Renal cortex interstitium (tissue), 11 donors: ENCODE results near the gene LY6G5C. TPM values are rescaled to one million over a fixed set of nuclear protein-coding genes. Genes with fewer than 3 reads are reported as not detected.
"Not testable (repeated sequence)": the region's sequence is repeated elsewhere in the genome, so short reads cannot be mapped to it uniquely, and the experiment has no call there.

Source experiments
- DNase-seq, 11 donors: peaks; one replicate each; pipeline ENCODE4 v3.0.0-alpha.2; 2013; ENCODE audit warnings: low read depth in 9 of 11, low spot score in 4 of 11; ENCODE audit errors: extremely low read depth in 1 of 11
- polyA plus RNA-seq, 3 donors: library from polyadenylated mRNA; unstranded; fragments of 120-200 nt; gene quantifications; one replicate each; pipeline ENCODE4 v1.2.1, GENCODE V29; 2013; ENCODE audit not compliant: insufficient read length in 3 of 3

LY6G5C gene
- polyA plus RNA-seq, 3 donors: 2.4 to 3.5 (median 3.4) TPM

DNA sequence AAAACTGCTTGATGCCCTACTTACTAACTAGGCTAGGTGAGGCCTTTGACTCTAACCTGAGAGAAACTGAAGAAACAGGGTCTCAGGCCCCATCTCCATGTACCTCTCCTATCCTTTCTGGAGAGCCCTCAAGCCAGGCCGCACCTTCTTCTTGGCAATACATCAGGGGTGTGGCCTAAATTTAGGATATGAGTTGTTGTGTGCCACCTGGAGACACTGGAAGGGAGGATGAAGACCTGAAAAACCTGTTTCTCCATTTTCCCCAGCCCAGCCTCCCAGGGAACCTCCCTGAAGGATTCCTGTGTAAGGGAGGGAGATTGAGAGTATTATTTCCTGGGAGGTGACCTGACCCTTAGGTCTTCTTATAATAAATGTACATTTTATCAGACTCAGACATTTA lies 37.4 kb upstream of the LY6G5C start:
- DNase-seq: no peak

DNA sequence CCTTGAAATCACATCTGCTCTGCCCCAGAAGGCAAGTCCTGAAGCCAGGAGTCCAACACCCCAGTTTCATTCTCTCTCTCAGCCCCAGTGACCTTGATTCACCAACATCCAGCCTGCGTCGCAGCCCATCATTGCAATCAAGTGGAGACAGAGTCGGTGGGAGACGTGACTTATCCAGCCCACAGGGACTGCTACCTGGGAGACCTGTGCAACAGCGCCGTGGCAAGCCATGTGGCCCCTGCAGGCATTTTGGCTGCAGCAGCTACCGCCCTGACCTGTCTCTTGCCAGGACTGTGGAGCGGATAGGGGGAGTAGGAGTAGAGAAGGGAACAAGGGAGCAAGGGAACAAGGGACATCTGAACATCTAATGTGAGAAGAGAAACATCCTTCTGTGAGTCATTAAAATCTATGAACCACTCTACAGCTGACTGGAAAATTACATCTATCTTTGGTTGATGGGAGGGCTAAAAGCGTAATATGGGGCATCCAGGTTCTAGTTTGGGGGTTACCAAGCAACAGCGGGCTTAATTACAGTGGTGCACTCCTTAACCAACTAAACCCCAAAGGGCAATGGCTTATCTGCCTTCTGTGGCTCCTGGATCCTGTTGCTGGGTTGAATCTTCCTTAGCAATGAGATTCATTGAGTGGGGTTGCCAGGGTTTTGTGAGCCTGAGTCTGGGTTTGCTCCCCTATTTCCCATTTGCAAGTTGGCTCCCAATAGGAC lies 36.8 kb upstream of the LY6G5C start:
- no peak for DNase-seq

DNA sequence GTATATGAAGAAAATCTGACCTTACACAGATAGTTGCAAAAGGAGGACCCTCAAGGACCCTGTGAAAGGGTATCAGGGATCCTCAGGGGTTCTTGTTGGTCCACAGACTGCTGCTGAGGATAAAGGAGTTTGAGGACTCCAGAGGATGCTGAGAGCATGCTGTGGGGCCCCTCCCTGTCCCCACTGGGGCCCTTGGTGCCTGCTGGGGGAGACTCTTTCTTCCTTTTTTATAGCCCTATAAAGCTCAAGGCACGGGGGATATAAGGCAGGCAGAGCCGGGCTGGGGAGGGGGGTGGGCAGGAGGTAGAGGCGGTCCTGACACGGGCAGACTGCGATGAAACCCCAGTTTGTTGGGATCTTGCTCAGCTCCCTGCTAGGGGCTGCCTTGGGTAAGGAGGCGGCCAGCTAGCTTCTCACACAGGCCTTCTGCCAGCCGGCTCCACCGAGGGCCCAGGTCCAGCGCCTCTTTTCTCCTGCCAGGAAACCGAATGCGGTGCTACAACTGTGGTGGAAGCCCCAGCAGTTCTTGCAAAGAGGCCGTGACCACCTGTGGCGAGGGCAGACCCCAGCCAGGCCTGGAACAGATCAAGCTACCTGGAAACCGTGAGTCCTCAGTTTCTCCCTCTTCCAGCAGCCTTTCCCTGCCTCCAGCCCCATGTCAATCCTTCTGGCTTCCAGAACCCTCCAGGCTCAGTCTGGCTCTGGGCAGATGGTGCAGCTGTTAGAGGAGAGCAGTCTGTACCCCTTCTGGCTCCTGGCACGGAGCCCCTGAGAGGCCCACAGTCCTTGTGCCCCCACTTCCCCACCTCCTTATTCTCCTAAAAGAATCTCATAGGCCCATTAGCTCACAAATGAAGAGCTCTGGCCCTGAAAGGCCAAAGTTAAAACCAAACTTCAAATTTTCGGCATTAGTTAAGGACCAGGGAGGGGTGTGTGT lies 34.4 kb upstream of the LY6G5C start, which contains the start of gene LY6G6D:
LY6G6D (plus strand) TSS at position 327 of the 937 bp plus-strand sequence; CDS start at position 335, 8 bp downstream.
- DNase-seq: no peak

DNA sequence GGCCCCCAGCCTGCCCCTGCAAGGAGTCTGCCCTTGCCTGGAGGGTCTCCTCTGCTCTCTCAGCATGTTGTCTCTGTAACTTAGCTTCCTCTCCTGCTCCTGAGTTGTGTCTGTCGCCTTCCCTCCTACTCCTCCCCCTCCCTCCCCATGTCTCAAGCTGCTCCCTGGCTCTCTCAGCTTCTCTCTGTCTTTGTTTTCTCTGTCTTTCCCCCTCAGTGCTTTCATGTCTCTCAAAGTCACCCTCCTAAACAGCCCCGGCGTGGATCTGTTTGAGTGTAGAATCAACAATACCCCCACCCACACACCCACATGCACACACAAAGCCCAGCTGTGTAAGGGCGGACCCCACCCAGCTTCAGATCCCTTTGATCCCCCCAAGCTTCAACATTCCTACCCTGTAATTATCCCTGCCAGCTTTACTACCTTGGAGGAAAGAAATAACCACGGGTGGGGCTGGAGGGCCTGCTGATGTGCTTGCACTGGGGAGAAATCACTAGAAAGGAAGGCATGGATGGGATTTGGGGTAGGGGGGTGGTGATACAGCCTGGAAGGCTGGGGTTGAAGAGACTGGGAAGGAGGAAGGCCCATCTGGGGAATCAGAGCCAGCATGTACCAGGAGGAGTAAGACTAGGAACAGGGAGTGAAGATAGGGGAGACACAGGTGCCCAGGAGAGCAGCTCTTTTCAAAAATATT lies 33.3 kb upstream of the LY6G5C start:
- DNase-seq: no peak

DNA sequence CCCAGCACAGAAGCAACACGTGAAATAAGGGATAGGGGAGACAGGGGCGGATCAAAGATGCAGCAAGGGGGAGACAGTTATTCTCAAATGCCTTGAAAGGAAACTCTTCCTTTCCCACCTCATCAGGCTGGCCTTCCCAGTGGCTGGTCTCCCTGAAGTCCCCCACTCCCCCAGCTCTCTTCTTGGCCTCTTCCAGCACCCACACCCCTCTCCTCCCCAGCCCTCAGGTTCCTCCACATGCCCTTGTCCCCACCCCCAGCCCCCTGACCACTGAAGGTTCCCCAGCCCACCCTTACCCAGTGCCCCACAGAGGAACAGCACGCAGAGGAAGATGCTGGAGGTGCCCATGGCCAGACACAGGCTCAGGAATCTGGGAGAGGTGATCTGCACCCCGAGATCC lies 32.6 kb upstream of the LY6G5C start:
- DNase-seq: no peak

DNA sequence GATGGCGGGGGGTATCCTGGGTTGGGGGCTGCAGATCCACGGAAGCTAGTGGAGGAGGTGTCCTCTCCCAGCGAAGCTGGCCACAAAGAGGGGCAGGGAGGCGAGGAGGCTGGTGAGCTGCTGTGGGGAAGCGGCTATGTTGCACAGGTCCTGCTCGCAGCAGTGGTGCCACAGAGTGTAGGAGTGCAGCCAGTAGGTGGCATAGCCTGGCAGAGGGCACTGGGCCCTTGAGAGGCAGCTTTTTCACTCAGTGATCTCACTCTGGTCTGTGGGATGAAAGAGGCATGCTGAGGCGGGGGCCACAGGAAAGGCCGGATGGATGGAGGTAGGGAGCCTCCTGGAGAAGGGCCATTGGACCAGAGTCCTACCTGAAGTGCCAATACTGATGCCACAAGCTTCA lies 31.4 kb upstream of the LY6G5C start:
- DNase-seq: no peak

DNA sequence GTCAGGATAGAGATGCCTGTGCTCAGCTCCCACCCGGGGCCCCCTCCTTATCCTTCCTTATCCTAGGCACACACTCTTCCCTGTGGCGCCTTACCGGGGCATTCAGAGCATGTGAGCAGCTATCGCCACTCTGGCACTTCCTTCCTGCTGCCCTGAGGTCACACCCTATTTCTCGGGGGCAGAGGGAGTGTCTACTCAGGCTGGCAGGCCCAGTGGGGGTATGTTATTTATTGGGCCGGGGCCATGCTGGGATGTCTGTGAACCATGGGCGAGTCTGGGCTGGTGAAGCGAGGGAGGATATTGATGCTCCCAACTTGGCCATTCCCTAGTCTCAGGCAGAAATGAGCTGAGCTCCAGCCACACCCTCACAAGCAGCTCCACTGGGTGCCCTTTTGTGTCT lies 30.4 kb upstream of the LY6G5C start:
- DNase-seq: no peak

DNA sequence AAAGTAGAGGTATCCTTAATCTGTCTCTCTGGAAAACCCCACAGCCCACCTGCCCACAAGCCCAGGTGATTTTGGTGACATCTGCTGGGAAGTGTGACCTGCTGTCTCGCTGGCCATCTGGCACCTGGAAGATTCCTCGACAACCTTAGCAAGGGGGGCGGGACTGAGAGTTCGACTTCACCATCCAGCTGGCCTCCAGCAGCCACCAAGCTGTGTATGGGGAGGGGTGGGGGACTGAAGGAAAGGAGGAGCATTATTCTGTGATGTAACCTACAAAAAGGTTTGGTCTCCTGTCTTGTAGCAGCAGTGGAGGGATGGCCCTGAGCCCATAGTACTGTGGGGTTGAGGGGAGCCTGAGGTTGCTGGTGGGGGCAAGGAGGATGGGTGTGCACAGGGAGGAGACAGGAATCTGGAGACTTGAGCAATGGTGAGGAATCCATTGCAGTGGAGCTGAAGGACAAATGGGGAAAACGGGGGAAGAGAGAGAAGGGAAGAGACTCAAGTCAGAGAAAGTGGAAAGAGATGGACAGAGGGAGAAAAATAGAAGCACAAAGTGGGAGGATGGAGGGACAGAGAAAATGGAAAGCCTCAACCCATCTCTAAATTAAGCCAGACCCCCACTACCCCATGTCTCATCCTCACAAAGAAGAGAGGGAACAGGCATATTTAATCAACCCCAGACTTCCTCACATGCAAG lies 29.8 kb upstream of the LY6G5C start:
- no peak for DNase-seq

DNA sequence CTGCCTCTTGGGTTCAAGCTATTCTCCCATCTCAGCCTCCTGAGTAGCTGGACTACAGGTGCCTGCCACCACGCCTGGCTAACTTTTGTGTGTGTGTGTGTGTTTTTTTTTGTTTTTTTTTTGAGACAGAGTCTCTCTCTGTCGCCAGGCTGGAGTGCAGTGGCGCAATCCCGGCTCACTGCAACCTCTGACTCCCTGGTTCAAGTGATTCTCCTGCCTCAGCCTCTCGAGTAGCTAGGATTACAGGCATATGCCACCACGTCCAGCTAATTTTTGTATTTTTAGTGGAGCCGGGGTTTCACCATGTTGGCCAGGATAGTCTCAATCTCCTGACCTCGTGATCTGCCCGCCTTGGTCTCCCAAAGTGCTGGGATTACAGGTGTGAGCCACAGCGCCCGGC lies 28.3 kb upstream of the LY6G5C start:
- not testable (repeated sequence) for DNase-seq

DNA sequence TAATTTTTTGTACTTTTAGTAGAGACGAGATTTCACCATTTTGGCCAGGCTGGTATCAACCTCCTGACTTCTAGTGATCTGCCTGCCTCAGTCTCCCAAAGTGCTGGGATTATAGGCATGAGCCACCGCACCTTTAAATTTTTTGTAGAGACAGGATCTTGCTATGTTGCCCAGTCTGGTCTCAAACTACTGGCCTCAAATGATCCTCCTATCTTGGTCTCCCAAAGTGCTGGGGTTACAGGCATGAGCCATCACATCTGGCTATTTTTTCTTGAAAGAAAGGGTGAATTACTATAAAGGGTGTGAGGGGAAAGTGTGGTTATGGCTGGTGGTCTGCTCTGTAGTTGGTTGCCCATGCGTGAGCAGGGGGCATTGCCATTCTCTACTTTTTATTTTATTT lies 27.4 kb upstream of the LY6G5C start:
- DNase-seq: no peak

DNA sequence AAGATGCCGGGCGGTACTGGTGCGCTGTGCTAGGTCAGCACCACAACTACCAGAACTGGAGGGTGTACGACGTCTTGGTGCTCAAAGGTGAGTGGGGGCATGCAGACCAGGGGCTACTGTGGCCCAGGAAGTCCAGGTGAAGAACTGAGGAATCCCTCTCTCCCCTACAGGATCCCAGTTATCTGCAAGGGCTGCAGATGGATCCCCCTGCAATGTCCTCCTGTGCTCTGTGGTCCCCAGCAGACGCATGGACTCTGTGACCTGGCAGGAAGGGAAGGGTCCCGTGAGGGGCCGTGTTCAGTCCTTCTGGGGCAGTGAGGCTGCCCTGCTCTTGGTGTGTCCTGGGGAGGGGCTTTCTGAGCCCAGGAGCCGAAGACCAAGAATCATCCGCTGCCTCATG lies 26.8 kb upstream of the LY6G5C start:
- no peak for DNase-seq

DNA sequence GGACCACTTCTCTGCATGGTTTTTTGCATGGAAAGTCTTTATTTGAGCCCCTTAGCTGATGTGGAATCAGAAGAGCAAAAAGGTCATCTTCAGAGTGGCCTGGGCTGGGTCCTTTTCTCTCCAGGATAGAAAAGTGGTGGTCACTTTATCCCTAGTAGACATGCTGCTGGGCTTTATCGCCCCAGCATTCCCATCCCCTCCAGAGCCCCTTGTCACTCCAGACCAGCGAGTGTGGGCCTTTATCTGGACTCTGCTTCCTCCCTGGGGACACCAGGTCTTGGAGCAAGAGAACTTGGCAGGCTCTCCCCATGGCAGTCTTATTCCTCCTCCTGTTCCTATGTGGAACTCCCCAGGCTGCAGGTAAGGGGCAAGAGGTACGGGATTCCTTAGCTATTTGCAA lies 25.7 kb upstream of the LY6G5C start, which contains the start of gene LY6G6F:
LY6G6F (plus strand) TSS at position 268 of the 400 bp plus-strand sequence; CDS start at position 309, 41 bp downstream.
- DNase-seq: no peak

DNA sequence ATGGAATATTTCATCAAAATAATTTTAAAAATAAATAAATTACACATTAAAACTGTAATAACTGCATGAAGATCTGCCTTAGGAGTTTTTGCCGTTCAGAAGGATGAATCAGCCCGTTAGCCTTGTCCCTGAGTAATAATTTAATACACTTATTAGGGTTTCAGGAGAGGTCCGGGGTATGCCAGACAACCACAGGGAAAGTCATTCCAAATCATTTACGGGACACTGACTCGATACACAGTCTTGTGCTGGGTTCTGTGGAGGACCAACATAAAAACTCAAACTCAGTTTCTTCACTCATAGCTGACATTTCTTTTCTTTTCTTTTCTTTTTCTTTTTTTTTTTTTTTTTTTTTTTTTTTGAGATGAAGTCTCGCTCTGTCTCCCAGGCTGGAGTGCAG lies 25.1 kb upstream of the LY6G5C start:
- no peak for DNase-seq

DNA sequence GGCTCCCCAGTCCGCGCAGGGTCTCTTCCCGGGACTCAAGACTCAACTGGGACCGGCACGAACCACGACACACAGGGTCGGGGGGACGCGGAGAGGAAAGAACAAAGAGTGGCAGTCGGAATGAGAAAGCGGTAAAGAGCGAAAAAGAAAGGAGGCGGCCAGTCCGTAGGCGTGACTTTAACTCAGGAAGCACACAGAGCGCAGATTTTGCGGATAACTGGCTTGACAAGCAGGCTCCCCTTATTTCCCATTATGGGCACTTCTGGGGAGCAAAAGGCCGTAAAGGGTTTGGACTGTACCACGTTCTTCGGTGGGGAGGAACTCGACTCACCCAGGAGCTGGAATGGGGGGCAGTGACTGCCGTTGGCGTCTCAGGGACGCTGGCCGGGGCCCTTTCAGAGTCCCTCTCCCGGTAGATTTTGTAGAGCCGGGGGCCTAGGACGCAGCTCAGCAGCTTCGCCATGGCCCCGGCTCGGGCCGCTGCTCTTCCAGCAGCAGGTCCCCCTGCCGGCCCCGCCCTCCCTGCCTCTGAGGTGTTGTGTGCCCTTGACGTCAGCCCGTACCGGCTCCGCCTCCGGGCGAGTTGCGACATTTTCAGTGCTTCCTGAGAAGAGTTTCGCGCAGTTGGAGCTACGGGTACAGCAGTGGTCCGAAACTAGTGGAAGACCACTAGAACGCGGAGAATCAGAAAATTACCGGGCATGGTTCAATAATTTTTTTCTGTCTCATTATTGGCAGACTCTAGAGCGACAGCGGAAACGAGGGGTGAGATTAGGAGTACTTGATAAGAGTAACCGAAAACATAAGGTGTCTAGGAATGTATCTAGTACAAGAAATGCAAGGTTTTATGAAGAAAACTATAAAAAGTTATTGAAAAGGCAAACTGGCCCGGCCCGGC lies 22.2 kb upstream of the LY6G5C start, which contains the start of gene ABHD16A:
ABHD16A (minus strand) TSS at position 506 of the 898 bp plus-strand sequence; CDS start at position 463, 43 bp downstream.
- peak; percentile 97 to 99 (median 98) for DNase-seq

DNA sequence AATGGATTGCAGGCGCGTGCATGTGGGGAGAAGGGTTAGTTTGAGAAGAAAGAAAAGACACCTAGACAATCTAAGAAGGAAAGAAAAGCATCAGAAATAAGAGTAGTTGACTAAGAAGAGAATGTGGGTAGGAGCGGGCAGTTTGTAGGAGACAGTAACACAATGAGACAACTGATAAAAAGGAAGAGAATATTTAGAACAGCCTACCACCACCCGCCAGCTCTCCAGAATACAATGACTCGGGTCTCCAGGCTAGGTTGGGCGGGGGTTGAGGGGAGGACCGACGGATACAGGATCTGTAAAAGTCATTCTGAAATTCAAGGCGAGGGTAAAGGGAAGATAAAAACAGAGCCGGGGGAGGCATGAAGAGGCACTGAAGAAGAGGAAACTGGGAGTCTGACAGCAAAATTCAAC lies 21.5 kb upstream of the LY6G5C start:
- DNase-seq: no peak

DNA sequence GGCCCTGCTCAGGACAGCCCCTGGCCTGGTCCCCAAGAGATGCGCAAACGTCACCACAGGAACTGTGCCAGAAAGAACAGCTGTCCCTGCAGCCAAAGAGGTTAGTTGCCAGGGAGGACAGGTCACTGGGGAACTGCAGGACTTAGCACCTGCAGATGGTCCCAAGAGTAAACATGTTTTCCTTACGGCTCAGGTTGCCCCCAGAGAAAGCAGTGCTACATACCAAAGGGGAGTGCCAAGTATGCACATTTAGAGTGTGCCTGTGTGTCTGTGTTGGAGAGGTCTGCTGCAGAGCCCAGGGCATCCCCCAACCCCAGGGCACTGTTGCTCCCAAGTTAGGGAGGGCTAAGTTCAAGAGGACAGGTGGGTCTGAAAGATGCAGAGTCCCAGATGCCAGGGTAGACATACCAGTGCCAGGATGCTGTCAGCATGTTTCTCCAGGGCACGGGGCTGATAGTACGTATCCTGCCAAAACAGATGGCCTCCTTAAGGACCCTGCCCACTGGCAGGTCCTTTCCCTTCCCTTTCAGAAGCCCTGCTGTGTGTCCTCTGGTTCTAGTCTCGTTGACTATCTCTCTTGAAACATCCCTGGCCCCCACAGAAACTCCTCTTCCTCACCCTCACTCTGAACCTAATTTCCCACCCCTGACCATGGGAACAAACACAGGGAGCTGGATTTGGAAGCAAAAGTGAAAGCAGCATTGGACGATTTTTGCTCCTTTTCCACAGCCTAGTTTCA lies 21.0 kb upstream of the LY6G5C start:
- no peak for DNase-seq

DNA sequence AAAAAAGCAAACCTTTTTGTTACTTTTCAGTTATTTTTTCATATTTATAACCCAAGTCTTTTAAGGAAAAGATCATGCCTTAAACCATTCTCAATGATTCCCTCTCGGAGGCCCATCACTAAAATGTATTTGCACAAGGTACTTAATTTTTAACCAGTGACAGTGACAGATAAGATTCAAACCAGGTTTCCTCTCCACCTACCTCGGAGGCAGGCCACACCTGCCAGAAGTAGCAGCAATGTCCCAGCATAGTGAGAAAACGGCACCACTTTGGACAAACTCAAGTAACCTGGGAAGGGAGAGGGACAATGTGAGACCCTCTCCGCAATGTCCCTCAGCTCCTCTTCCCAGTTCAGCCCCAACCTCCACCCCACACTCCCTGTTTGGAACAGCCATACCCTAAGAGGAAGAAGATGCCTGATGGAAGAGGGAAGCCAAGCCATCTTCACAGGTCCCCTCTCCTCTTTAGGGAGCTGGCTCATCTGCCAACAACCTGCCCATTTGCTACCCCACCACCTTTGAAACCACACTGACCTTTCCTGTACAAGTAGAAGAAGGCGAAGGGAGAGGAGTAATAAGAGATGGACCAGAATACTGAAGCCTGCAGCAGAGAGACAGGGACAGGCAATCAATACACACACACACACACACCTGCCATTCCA lies 20.0 kb upstream of the LY6G5C start:
- DNase-seq: no peak
